Skeletal muscle tissue (tissue), 4 donors: ENCODE results near the gene ADAM12. TPM values are rescaled to one million over a fixed set of nuclear protein-coding genes. Genes with fewer than 3 reads are reported as not detected.

ENCODE experiments used
- H3K27ac ChIP-seq: one replicate; pipeline ENCODE4 v1.7.0; 2013; ENCODE audit warnings: mild to moderate bottlenecking, low read depth, low read length, inconsistent platforms
- H3K27me3 ChIP-seq, 3 donors: one replicate each; pipeline ENCODE4 v1.7.0; 2013; ENCODE audit warnings: low read length in 3 of 3; ENCODE audit not compliant: control insufficient read depth in 3 of 3, insufficient read depth in 3 of 3
- H3K36me3 ChIP-seq, 3 donors: one replicate each; pipeline ENCODE4 v1.7.0; 2013; ENCODE audit warnings: low read length in 3 of 3; ENCODE audit not compliant: control insufficient read depth in 3 of 3, insufficient read depth in 3 of 3
- H3K4me1 ChIP-seq, 3 donors: one replicate each; pipeline ENCODE4 v1.7.0; 2013; ENCODE audit warnings: low read length in 3 of 3, mild to moderate bottlenecking in 3 of 3; ENCODE audit not compliant: control insufficient read depth in 3 of 3, insufficient read depth in 3 of 3
- H3K4me3 ChIP-seq, 3 donors: one replicate each; pipeline ENCODE4 v1.7.0; 2013; ENCODE audit warnings: low read length in 3 of 3
- H3K9ac ChIP-seq, 3 donors: one replicate each; pipeline ENCODE4 v1.7.0; 2013; ENCODE audit warnings: low read length in 3 of 3, mild to moderate bottlenecking in 3 of 3, moderate library complexity in 2 of 3, low read depth in 1 of 3
- H3K9me3 ChIP-seq, 3 donors: one replicate each; pipeline ENCODE4 v1.7.0; 2013; ENCODE audit warnings: low read length in 3 of 3; ENCODE audit not compliant: control insufficient read depth in 3 of 3
- total RNA-seq: library from RNA; depleted of rRNA; stranded (reverse); fragments of >200 nt; gene quantifications from one replicate; pipeline ENCODE4 v1.2.3, GENCODE V29; 2014
- donor health status: Osteomylitis.

ADAM12 gene
- total RNA-seq, 1 donor from 2014 or later: 13.0 TPM

GRCh38 chr10:126207313-126207771, 180.9 kb downstream of the ADAM12 start:
- H3K9me3 ChIP-seq: no peaks in the 10 kb centered on the region

GRCh38 chr10:126205486-126206205, 182.6 kb downstream of the ADAM12 start:
- no peaks in the 10 kb centered on the region for H3K36me3 ChIP-seq
- H3K4me3 ChIP-seq: no peak overlapping the region
- no peak overlapping the region for H3K27ac ChIP-seq
- H3K9me3 ChIP-seq: no peaks in the 10 kb centered on the region
- H3K9ac ChIP-seq: no peak overlapping the region
- no peaks in the 10 kb centered on the region for H3K4me1 ChIP-seq
- H3K27me3 ChIP-seq: no peaks in the 10 kb centered on the region

More at GRCh38 chr10:126207313-126207771, 180.9 kb downstream of the ADAM12 start:
- H3K36me3 ChIP-seq: no peaks in the 10 kb centered on the region
- H3K27ac ChIP-seq: no peak overlapping the region
- no peak overlapping the region for H3K9ac ChIP-seq
- no peaks in the 10 kb centered on the region for H3K4me1 ChIP-seq
- no peak overlapping the region for H3K4me3 ChIP-seq
- no peaks in the 10 kb centered on the region for H3K27me3 ChIP-seq

- Histone ChIP-seq H3K4me1 (no peaks in the 10 kb centered on the region), H3K9me3 (no peaks in the 10 kb centered on the region), H3K4me3 (no peak overlapping the region), H3K27ac (no peak overlapping the region), H3K36me3 (no peaks in the 10 kb centered on the region), H3K27me3 (no peaks in the 10 kb centered on the region), H3K9ac (no peak overlapping the region)
Measured at GRCh38 chr10:126204320-126204719, 184.0 kb downstream of the ADAM12 start.

GRCh38 chr10:126203746-126204145, 184.5 kb downstream of the ADAM12 start:
- H3K4me3 ChIP-seq: no peak overlapping the region
- no peaks in the 10 kb centered on the region for H3K27me3 ChIP-seq
- no peak overlapping the region for H3K9ac ChIP-seq
- no peak overlapping the region for H3K27ac ChIP-seq
- no peaks in the 10 kb centered on the region for H3K9me3 ChIP-seq
- no peaks in the 10 kb centered on the region for H3K36me3 ChIP-seq
- H3K4me1 ChIP-seq: no peaks in the 10 kb centered on the region

GRCh38 chr10:126201603-126202002, 186.7 kb downstream of the ADAM12 start:
- Histone ChIP-seq H3K4me1 (no peaks in the 10 kb centered on the region), H3K27me3 (no peaks in the 10 kb centered on the region), H3K27ac (no peak overlapping the region), H3K9me3 (no peaks in the 10 kb centered on the region), H3K36me3 (no peaks in the 10 kb centered on the region), H3K9ac (no peak overlapping the region), H3K4me3 (no peak overlapping the region)

- no peaks in the 10 kb centered on the region for H3K27me3 ChIP-seq
- H3K9me3 ChIP-seq: no peaks in the 10 kb centered on the region
- H3K36me3 ChIP-seq: no peaks in the 10 kb centered on the region
- no peaks in the 10 kb centered on the region for H3K4me1 ChIP-seq
- no peak overlapping the region for H3K9ac ChIP-seq
- no peak overlapping the region for H3K27ac ChIP-seq
- H3K4me3 ChIP-seq: no peak overlapping the region
Measured at GRCh38 chr10:126199221-126199998, 188.9 kb downstream of the ADAM12 start.

- H3K27me3 ChIP-seq: no peaks in the 10 kb centered on the region
- H3K27ac ChIP-seq: no peak overlapping the region
- no peaks in the 10 kb centered on the region for H3K4me1 ChIP-seq
- H3K36me3 ChIP-seq: no peaks in the 10 kb centered on the region
- no peak overlapping the region for H3K4me3 ChIP-seq
- H3K9me3 ChIP-seq: no peaks in the 10 kb centered on the region
- H3K9ac ChIP-seq: no peak overlapping the region
Measured at GRCh38 chr10:126198681-126199080, 189.6 kb downstream of the ADAM12 start.

DNA sequence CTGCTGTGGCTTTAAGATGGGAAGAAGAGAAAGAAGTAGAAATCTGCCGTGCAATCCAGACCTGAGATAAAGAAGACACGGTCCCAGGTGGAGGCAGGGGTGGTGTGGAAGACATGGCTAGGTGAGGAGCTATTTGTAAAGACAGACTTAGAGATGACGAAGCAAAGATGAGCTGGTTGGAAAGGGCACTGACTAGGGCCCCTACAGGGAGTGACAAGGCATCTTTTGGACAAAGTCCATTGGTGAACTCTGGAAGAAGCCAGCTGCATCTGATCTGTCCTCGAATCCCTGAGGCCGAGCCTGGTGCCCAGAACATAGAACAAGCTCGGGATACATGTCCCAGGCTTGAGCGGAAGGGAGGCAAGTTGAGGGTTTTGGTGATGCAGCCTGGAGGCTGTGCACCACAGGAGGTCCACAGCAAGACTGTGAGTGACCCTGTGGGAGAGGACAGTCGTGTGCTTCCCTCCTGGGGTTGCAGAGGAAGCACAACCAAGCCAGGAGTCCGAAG, 191.2 kb downstream of the ADAM12 start:
- Histone ChIP-seq H3K27ac (no peak overlapping the region), H3K4me3 (no peak overlapping the region), H3K9me3 (no peaks in the 10 kb centered on the region), H3K36me3 (no peaks in the 10 kb centered on the region), H3K9ac (no peak overlapping the region), H3K27me3 (no peaks in the 10 kb centered on the region), H3K4me1 (no peaks in the 10 kb centered on the region)

DNA sequence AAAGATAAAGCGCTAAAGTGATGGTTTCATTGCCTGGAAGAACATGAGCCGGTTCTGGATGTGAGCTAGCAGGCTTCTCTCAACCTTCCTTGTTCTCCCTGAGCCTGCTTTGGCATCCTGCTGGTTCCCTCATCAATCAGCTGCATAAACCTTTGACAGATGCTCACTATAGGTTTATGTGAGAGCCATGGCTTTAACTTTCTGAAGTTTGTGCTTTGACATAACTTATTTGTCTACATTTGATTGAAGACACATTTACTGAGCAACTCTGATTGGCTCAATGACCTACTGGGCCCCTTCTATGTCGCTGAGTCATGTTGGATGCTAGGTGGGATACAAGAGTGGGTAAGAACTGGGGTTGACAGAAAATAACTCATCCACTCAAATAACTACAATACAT, 192.0 kb downstream of the ADAM12 start:
- no peak overlapping the region for H3K9ac ChIP-seq
- no peak overlapping the region for H3K27ac ChIP-seq
- H3K36me3 ChIP-seq: no peaks in the 10 kb centered on the region
- H3K4me1 ChIP-seq: no peaks in the 10 kb centered on the region
- no peak overlapping the region for H3K4me3 ChIP-seq
- no peaks in the 10 kb centered on the region for H3K27me3 ChIP-seq
- no peaks in the 10 kb centered on the region for H3K9me3 ChIP-seq

DNA sequence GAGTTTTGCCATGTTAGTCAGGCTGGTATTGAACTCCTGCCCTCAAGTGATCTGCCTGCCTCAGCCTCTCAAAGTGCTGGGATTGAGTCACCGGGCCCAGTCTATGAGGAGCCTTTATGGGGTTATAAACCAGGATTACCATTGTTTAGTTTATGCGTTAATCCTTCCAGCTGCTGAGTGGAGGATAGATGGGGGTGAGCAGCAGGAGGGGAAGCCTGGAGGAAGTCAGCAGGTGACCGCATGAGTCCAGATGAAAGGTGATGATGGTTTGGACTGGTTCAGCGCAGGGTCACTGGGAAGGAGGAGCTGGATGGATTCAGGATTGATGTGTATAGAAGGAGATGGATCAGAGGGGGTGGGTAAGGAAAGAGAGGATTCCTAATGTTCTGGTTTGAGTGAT, 197.1 kb downstream of the ADAM12 start:
- Histone ChIP-seq H3K36me3 (no peaks in the 10 kb centered on the region), H3K27me3 (no peaks in the 10 kb centered on the region), H3K4me1 (no peaks in the 10 kb centered on the region), H3K4me3 (no peak overlapping the region), H3K9ac (no peak overlapping the region), H3K27ac (no peak overlapping the region), H3K9me3 (no peaks in the 10 kb centered on the region)
